ENCODE measurements around the gene EPC1.

Gene EPC1

GRCh38 chr10:32388258-32389027, 41.5 kb upstream of the EPC1 start:
- Histone ChIP-seq H3K9ac (ENCODE audit: low read depth, low read length, poor library complexity) (no peak overlapping the region), H2BK120ac (ENCODE audit: low read depth, low read length) (no peak overlapping the region), H3K79me1 (ENCODE audit: low read depth, low read length) (no peaks in the 10 kb centered on the region), H3K27ac (replicated peaks; ENCODE audit: low read length) (no peak overlapping the region), H3K27me3 (ENCODE audit: control insufficient read depth in 3 of 3, insufficient read depth in 3 of 3, low read depth in 1 of 3, low read length in 3 of 3) (peaks cover 0 to 4% (median 0%) of the 10 kb centered on the region in 3 experiments), H3K18ac (ENCODE audit: low read length) (no peak overlapping the region), H3K36me3 (replicated peaks in 1 of 2; ENCODE audit: control insufficient read depth in 2 of 2, insufficient read depth in 2 of 2, low read length in 2 of 2) (no peaks in the 10 kb centered on the region), H3K4me1 (ENCODE audit: control insufficient read depth in 2 of 2, insufficient read depth in 1 of 2, low read depth in 1 of 2, low read length in 2 of 2) (no peaks in the 10 kb centered on the region), H3K9me3 (replicated peaks in 1 of 2; ENCODE audit: control insufficient read depth in 2 of 2, insufficient read depth in 1 of 2, low read depth in 1 of 2, low read length in 2 of 2) (no peaks in the 10 kb centered on the region), H3K4me2 (ENCODE audit: insufficient read depth, low read length, poor library complexity, severe bottlenecking) (no peak overlapping the region), H2AK5ac (ENCODE audit: low read depth, low read length) (no peak overlapping the region), H2BK15ac (ENCODE audit: low read length) (no peak overlapping the region), H2AFZ (ENCODE audit: low read length) (no peak overlapping the region), H3K4me3 (ENCODE audit: low read length in 2 of 2) (no peak overlapping the region), H3K14ac (ENCODE audit: low read length) (no peak overlapping the region), H3K4ac (ENCODE audit: low read length) (no peak overlapping the region), H3K23ac (ENCODE audit: low read depth, low read length, poor library complexity) (no peak overlapping the region), H4K8ac (ENCODE audit: low read depth, low read length) (no peak overlapping the region), H4K91ac (ENCODE audit: low read depth, low read length, poor library complexity) (no peak overlapping the region), H2BK5ac (ENCODE audit: low read length) (no peak overlapping the region), H2BK12ac (ENCODE audit: low read length) (no peak overlapping the region)
- no CpG with 5 or more reads among the region's 6 CpGs for WGBS, 2 donors (ENCODE audit: extremely low coverage in 2 of 2, insufficient read length in 2 of 2, insufficient replicate concordance in 1 of 2)
- no peak for DNase-seq (ENCODE audit: low spot score)

- H3K23ac ChIP-seq (ENCODE audit: low read depth, low read length, poor library complexity): no peak overlapping the region
- no peak overlapping the region for H3K14ac ChIP-seq (ENCODE audit: low read length)
- H4K91ac ChIP-seq (ENCODE audit: low read depth, low read length, poor library complexity): no peak overlapping the region
- H3K27ac ChIP-seq (replicated peaks; ENCODE audit: low read length): no peak overlapping the region
- no peak overlapping the region for H2BK120ac ChIP-seq (ENCODE audit: low read depth, low read length)
- H3K79me1 ChIP-seq (ENCODE audit: low read depth, low read length): no peaks in the 10 kb centered on the region
- no peak overlapping the region for H4K8ac ChIP-seq (ENCODE audit: low read depth, low read length)
- H3K9ac ChIP-seq (ENCODE audit: low read depth, low read length, poor library complexity): no peak overlapping the region
- no peak overlapping the region for H3K18ac ChIP-seq (ENCODE audit: low read length)
- H3K4me1 ChIP-seq (ENCODE audit: control insufficient read depth in 2 of 2, insufficient read depth in 1 of 2, low read depth in 1 of 2, low read length in 2 of 2): no peaks in the 10 kb centered on the region
- no CpG with 5 or more reads among the region's 7 CpGs for WGBS, 2 donors (ENCODE audit: extremely low coverage in 2 of 2, insufficient read length in 2 of 2, insufficient replicate concordance in 1 of 2)
- H2AK5ac ChIP-seq (ENCODE audit: low read depth, low read length): no peak overlapping the region
- H2BK5ac ChIP-seq (ENCODE audit: low read length): no peak overlapping the region
- no peak overlapping the region for H3K4ac ChIP-seq (ENCODE audit: low read length)
- DNase-seq (ENCODE audit: low spot score): no peak
- no peak overlapping the region for H3K4me2 ChIP-seq (ENCODE audit: insufficient read depth, low read length, poor library complexity, severe bottlenecking)
- peaks cover 0 to 4% (median 0%) of the 10 kb centered on the region in 3 experiments for H3K27me3 ChIP-seq (ENCODE audit: control insufficient read depth in 3 of 3, insufficient read depth in 3 of 3, low read depth in 1 of 3, low read length in 3 of 3)
- no peaks in the 10 kb centered on the region for H3K9me3 ChIP-seq (replicated peaks in 1 of 2; ENCODE audit: control insufficient read depth in 2 of 2, insufficient read depth in 1 of 2, low read depth in 1 of 2, low read length in 2 of 2)
- H2BK12ac ChIP-seq (ENCODE audit: low read length): no peak overlapping the region
- no peaks in the 10 kb centered on the region for H3K36me3 ChIP-seq (replicated peaks in 1 of 2; ENCODE audit: control insufficient read depth in 2 of 2, insufficient read depth in 2 of 2, low read length in 2 of 2)
- no peak overlapping the region for H2AFZ ChIP-seq (ENCODE audit: low read length)
- H2BK15ac ChIP-seq (ENCODE audit: low read length): no peak overlapping the region
- no peak overlapping the region for H3K4me3 ChIP-seq (ENCODE audit: low read length in 2 of 2)
Observed at GRCh38 chr10:32386623-32387260, 39.8 kb upstream of the EPC1 start.

- H3K9ac ChIP-seq (ENCODE audit: low read depth, low read length, poor library complexity): no peak overlapping the region
- no peaks in the 10 kb centered on the region for H3K27me3 ChIP-seq (ENCODE audit: control insufficient read depth in 3 of 3, insufficient read depth in 3 of 3, low read depth in 1 of 3, low read length in 3 of 3)
- no CpG with 5 or more reads among the region's 4 CpGs for WGBS, 2 donors (ENCODE audit: extremely low coverage in 2 of 2, insufficient read length in 2 of 2, insufficient replicate concordance in 1 of 2)
Observed at GRCh38 chr10:32384171-32384570, 37.2 kb upstream of the EPC1 start.

DNA sequence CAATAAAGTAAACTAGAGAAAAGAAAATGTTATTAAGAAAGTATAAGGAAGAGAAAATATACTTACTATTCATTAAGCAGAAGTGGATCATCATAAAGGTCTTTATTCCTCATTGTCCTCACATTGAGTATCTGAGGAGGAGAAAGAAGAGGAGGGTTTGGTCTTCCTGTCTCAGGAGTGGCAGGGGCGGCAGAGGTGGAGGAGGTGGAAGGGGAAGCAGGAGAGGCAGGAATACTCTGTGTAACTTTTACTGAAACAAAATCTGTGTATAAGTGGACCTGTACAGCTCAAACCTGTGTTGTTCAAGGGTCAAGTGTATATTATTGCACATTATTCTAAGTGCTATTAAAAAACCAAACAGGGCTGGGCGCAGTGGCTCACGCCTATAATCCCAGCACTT, 34.2 kb upstream of the EPC1 start:
- H3K4me3 ChIP-seq (ENCODE audit: low read length in 2 of 2): no peak overlapping the region
- no peak overlapping the region for H4K8ac ChIP-seq (ENCODE audit: low read depth, low read length)
- H3K9ac ChIP-seq (ENCODE audit: low read depth, low read length, poor library complexity): no peak overlapping the region
- no peak overlapping the region for H3K27ac ChIP-seq (replicated peaks; ENCODE audit: low read length)
- no peak overlapping the region for H3K23ac ChIP-seq (ENCODE audit: low read depth, low read length, poor library complexity)
- no peak overlapping the region for H3K4me2 ChIP-seq (ENCODE audit: insufficient read depth, low read length, poor library complexity, severe bottlenecking)
- H3K14ac ChIP-seq (ENCODE audit: low read length): no peak overlapping the region
- no peaks in the 10 kb centered on the region for H3K79me1 ChIP-seq (ENCODE audit: low read depth, low read length)
- H2BK12ac ChIP-seq (ENCODE audit: low read length): no peak overlapping the region
- DNase-seq (ENCODE audit: low spot score): no peak
- H2AK5ac ChIP-seq (ENCODE audit: low read depth, low read length): no peak overlapping the region
- H2BK120ac ChIP-seq (ENCODE audit: low read depth, low read length): no peak overlapping the region
- H2BK5ac ChIP-seq (ENCODE audit: low read length): no peak overlapping the region
- H3K4me1 ChIP-seq (ENCODE audit: control insufficient read depth in 2 of 2, insufficient read depth in 1 of 2, low read depth in 1 of 2, low read length in 2 of 2): peaks cover 5 to 6% of the 10 kb centered on the region in 2 donors
- no CpG with 5 or more reads among the region's 3 CpGs for WGBS, 2 donors (ENCODE audit: extremely low coverage in 2 of 2, insufficient read length in 2 of 2, insufficient replicate concordance in 1 of 2)
- no peak overlapping the region for H3K18ac ChIP-seq (ENCODE audit: low read length)
- no peak overlapping the region for H4K91ac ChIP-seq (ENCODE audit: low read depth, low read length, poor library complexity)
- H3K27me3 ChIP-seq (ENCODE audit: control insufficient read depth in 3 of 3, insufficient read depth in 3 of 3, low read depth in 1 of 3, low read length in 3 of 3): no peaks in the 10 kb centered on the region
- H2AFZ ChIP-seq (ENCODE audit: low read length): no peak overlapping the region
- no peak overlapping the region for H3K4ac ChIP-seq (ENCODE audit: low read length)
- H3K9me3 ChIP-seq (replicated peaks in 1 of 2; ENCODE audit: control insufficient read depth in 2 of 2, insufficient read depth in 1 of 2, low read depth in 1 of 2, low read length in 2 of 2): no peaks in the 10 kb centered on the region
- no peak overlapping the region for H2BK15ac ChIP-seq (ENCODE audit: low read length)
- H3K36me3 ChIP-seq (replicated peaks in 1 of 2; ENCODE audit: control insufficient read depth in 2 of 2, insufficient read depth in 2 of 2, low read length in 2 of 2): no peaks in the 10 kb centered on the region

More at GRCh38 chr10:32384171-32384570, 37.2 kb upstream of the EPC1 start:
- Histone ChIP-seq H3K23ac (ENCODE audit: low read depth, low read length, poor library complexity) (no peak overlapping the region), H2AFZ (ENCODE audit: low read length) (no peak overlapping the region), H2BK5ac (ENCODE audit: low read length) (no peak overlapping the region), H3K4me2 (ENCODE audit: insufficient read depth, low read length, poor library complexity, severe bottlenecking) (no peak overlapping the region), H3K27ac (replicated peaks; ENCODE audit: low read length) (no peak overlapping the region), H4K91ac (ENCODE audit: low read depth, low read length, poor library complexity) (no peak overlapping the region), H3K79me1 (ENCODE audit: low read depth, low read length) (no peaks in the 10 kb centered on the region), H2BK12ac (ENCODE audit: low read length) (no peak overlapping the region), H3K18ac (ENCODE audit: low read length) (no peak overlapping the region), H3K4me1 (ENCODE audit: control insufficient read depth in 2 of 2, insufficient read depth in 1 of 2, low read depth in 1 of 2, low read length in 2 of 2) (peaks cover 5 to 6% of the 10 kb centered on the region in 2 donors), H2BK120ac (ENCODE audit: low read depth, low read length) (no peak overlapping the region), H4K8ac (ENCODE audit: low read depth, low read length) (no peak overlapping the region), H2AK5ac (ENCODE audit: low read depth, low read length) (no peak overlapping the region), H3K14ac (ENCODE audit: low read length) (no peak overlapping the region), H3K9me3 (replicated peaks in 1 of 2; ENCODE audit: control insufficient read depth in 2 of 2, insufficient read depth in 1 of 2, low read depth in 1 of 2, low read length in 2 of 2) (no peaks in the 10 kb centered on the region), H3K4ac (ENCODE audit: low read length) (no peak overlapping the region), H3K36me3 (replicated peaks in 1 of 2; ENCODE audit: control insufficient read depth in 2 of 2, insufficient read depth in 2 of 2, low read length in 2 of 2) (no peaks in the 10 kb centered on the region), H2BK15ac (ENCODE audit: low read length) (no peak overlapping the region), H3K4me3 (ENCODE audit: low read length in 2 of 2) (no peak overlapping the region)
- DNase-seq (ENCODE audit: low spot score): no peak

Measured in neuronal stem cell (in vitro differentiated cells).